NCI-H526 (cell line): ENCODE data around the gene SLC6A5.
"Not testable (repeated sequence)": the region's sequence is repeated elsewhere in the genome, so short reads cannot be mapped to it uniquely, and the experiment has no call there.

Experiments
- DNase-seq, 2 experiments: peaks; one replicate each; lab custom pipeline; 2025; lab: John Stamatoyannopoulos, UW

SLC6A5 gene

GRCh38 chr11:20599221-20600019, at the start of gene SLC6A5:
Gene SLC6A5, plus strand, starts transcription at chr11:20599608. Its CDS starts 65 bp downstream, at chr11:20599673.
- no peak for DNase-seq

DNA sequence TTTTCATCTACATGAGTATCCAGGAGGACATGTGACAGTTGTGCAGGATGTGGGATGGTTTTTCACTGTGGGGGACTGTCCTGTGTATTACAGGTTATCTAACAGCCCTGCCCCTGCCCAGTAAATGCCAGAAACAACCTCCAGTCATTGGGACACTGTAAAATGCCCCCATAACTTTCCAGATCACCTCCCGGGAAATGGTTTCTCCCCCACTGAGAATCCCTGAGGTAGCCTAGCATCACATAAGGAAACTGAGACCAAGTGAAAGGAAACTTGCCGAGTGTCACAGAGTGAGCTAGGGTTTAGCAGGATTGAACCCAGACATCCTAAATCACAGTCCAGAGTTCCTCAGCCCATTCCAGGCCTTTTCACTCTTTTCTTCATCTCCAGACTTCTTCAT, 48.3 kb upstream of the SLC6A5 start:
- DNase-seq, result no peak

DNA sequence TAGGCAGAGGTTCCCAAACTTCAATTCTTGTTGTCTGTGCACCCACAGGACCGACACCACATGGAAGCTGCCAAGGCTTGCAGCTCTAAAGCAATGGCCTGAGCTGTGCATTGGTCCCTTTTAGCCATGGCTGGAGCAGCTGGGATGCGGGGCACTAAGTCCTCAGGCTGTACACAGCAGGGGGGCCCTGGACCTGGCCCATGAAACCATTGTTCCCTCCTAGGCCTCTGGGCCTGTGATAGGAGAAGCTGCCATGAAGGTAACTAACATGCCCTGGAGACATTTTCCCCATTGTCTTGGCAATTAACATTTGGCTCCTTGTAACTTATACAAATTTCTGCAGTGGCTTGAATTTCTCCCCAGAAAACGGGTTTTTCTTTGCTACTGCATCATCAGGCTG, 43.6 kb upstream of the SLC6A5 start:
- no peak for DNase-seq

GRCh38 chr11:20556396-20556795, 43.0 kb upstream of the SLC6A5 start:
- DNase-seq, result not testable (repeated sequence)

DNA sequence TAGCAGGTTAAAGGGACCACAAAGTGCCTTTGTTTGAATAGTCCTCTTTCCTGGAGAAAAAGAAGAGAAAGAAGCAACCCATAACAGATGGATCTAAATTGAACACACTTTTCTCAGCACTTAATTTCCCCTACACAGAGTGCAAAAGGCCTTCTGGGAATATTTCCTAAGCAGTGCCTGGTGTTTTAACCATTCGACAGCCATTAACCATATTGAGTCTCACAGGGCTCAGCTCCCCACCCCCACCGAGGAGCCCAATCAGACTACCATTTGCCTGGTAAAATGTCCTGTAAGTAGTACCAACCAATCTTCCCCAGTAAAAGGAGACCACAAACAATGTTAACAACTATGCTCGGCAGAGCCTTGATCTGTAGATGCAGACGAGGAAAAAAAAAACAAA, 40.7 kb upstream of the SLC6A5 start:
- no peak for DNase-seq

- DNase-seq, result no peak
Measured at GRCh38 chr11:20559523-20560300, 39.7 kb upstream of the SLC6A5 start.

- no peak for DNase-seq
Measured at GRCh38 chr11:20561915-20562314, 37.5 kb upstream of the SLC6A5 start.

- DNase-seq, result no peak
Measured at GRCh38 chr11:20563866-20564265, 35.5 kb upstream of the SLC6A5 start.

- DNase-seq, result no peak
Measured at GRCh38 chr11:20564846-20565635, 34.4 kb upstream of the SLC6A5 start.

GRCh38 chr11:20566115-20566514, 33.3 kb upstream of the SLC6A5 start:
- not testable (repeated sequence) for DNase-seq

DNA sequence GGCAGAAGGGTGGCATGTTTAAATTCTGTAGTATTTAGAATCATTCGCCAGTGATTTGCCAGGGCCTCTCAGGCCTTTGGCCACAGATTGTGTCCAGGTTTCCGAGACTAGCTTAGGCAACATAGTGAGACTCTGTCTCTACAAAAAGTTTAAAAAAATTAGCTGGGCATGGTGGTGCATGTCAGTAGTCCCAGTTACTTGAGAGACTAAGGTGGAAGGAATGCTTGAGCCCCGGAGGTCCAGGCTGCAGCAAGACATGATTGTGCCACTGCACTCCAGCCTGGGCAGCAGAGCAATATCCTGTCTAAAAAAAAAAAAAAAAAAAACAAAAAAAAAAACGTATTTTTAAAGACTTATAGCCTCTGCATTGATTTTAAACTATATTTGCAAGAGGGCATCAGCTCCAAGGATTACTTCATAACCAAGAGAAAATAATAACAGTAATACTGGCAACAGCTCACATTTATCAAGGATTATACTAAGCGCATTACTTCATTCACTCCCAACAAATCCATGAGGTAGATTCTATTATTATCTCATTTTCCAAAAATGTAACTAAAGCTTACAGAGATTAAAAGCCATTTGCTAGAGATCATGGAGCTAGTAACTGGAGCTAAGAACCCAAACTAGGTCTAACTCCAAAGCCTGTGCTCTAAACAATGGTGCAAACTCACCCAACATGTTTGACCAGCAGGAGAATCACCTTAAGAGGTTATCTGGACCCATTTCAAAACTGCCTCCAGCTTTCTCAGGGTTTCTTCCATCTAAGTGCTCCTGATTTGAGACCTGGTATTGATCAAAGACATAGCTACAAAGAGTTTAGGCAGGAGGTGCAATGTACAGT, 32.6 kb upstream of the SLC6A5 start:
- no peak for DNase-seq

GRCh38 chr11:20579725-20580124, 19.7 kb upstream of the SLC6A5 start:
- not testable (repeated sequence) for DNase-seq

GRCh38 chr11:20583201-20583600, 16.2 kb upstream of the SLC6A5 start:
- no peak for DNase-seq

GRCh38 chr11:20584093-20584774, 15.2 kb upstream of the SLC6A5 start:
- DNase-seq, result no peak

GRCh38 chr11:20589796-20590195, 9.6 kb upstream of the SLC6A5 start:
- DNase-seq, result no peak

DNA sequence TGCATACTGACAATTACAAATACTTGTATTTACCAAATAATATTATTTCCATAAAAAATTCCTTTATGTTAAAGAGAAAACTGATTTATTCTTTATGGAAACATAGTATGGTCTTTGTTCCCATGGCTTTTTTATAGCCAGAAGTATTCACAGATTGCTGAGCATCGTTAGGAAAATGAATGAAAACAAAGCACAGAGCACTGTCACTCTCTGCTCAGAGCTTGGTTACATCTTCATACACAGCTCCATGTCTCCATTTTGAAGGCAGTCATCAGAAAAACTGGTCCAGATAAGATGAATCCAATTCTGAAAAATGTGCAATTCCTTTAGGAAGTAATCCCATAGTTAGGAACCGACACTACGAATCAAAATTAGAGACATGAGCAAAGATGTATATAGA, 9.0 kb upstream of the SLC6A5 start:
- no peak for DNase-seq

DNA sequence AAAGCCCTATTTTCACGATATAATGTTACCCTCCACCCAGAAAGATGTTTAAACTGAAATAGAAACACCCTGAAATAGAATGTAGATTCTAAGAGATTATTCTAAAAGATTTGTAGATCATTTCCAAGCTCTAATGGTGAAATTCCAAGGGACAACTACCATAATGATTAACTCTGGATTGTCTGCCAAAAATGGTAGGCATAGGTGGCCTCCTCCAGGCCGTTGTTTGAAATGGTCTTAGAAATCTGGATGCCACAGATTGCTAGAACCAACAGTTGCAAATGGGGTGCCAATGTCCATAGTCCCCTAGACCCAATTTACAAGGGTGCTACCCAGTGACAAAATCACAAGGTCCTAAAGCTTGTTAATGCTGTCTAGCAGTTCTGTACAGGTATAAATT, 6.7 kb upstream of the SLC6A5 start:
- DNase-seq, result no peak

GRCh38 chr11:20594274-20595061, 4.9 kb upstream of the SLC6A5 start:
- no peak for DNase-seq

DNA sequence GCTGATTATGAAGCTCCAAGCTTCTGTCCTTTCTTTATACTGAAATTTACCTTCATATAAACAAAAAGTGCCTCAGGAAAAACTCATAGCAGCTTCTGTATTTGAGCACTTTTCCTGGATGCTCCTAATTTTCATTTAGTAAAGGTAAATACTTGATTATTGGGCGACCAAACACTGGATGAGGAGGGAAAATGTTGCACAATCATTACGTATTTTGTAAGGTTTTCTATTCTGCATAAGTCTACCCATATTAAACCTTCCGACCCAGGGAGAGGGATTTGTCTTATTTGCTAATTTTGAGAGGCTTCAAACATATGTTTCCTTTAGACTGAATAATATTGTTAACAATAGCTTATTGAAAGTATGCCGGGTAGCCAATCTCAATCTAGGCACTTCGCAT, 4.3 kb upstream of the SLC6A5 start:
- no peak for DNase-seq
